OCI-LY3 (cell line): ENCODE data around the gene TIMELESS.

ENCODE experiments used
- H2AFZ ChIP-seq: fragments of 200-600, 300-600 bp; shearing (Covaris generic); 2 replicates; pipeline ENCODE4 v1.6.0; 2014; ENCODE audit warnings: antibody characterized with exemption, low read depth, low read length
- H3K27ac ChIP-seq: fragments of 200-600, 300-600 bp; sonication (generic); 2 replicates; pipeline ENCODE4 v1.5.1; 2014; ENCODE audit warnings: mild to moderate bottlenecking, low read length, moderate library complexity, mixed read lengths
- H3K27me3 ChIP-seq: fragments of 200-600, 300-600 bp; sonication (generic); 2 replicates; pipeline ENCODE4 v1.6.1; 2014; ENCODE audit warnings: low read depth, low read length, mixed read lengths
- H3K36me3 ChIP-seq: fragments of 200-600, 300-600 bp; sonication (generic); replicated peaks from 2 replicates; pipeline ENCODE3; 2014; ENCODE audit warnings: low read depth, low read length, mixed read lengths
- H3K4me1 ChIP-seq: fragments of 300-600, 200-600 bp; sonication (generic); 2 replicates; pipeline ENCODE4 v1.6.1; 2014; ENCODE audit warnings: low read length, mixed read lengths
- H3K4me2 ChIP-seq: fragments of 200-600, 300-600 bp; sonication (generic); 2 replicates; pipeline ENCODE4 v1.6.1; 2014; ENCODE audit warnings: low read length, mixed read lengths
- H3K4me3 ChIP-seq: fragments of 300-600, 200-600 bp; sonication (generic); 2 replicates; pipeline ENCODE4 v1.5.1; 2014; ENCODE audit warnings: antibody characterized with exemption, mild to moderate bottlenecking, low read length, moderate library complexity
- H3K79me2 ChIP-seq: fragments of 300-600, 200-600 bp; shearing (Covaris generic); 2 replicates; pipeline ENCODE4 v1.6.1; 2014; ENCODE audit warnings: mild to moderate bottlenecking, low read length, mixed read lengths
- H3K9ac ChIP-seq: fragments of 300-600, 200-600 bp; shearing (Covaris generic); 2 replicates; pipeline ENCODE4 v1.6.0; 2014; ENCODE audit warnings: mild to moderate bottlenecking, low read length, moderate library complexity
- H3K9me3 ChIP-seq: fragments of 200-600, 300-600 bp; shearing (Covaris generic); 2 replicates; pipeline ENCODE4 v1.6.1; 2014; ENCODE audit warnings: low read length, mixed read lengths; ENCODE audit not compliant: insufficient read depth
- H4K20me1 ChIP-seq: fragments of 200-600, 300-600 bp; sonication (generic); 2 replicates; pipeline ENCODE4 v1.6.1; 2016; ENCODE audit warnings: low read length, mixed read lengths; ENCODE audit not compliant: insufficient read depth
- EZH2phosphoT487 ChIP-seq: fragments of 200-600 bp; shearing (Covaris generic); IDR thresholded peaks from 2 replicates; pipeline ENCODE4 v1.6.1; 2018; ENCODE audit warnings: antibody characterized with exemption, mixed run types, low read depth
- TF ChIP-seq, protein P1 (sequence below): fragments of 200-600, 300-600 bp; sonication (generic); IDR thresholded peaks from 2 replicates; pipeline ENCODE4 v1.5.1; 2014; ENCODE audit warnings: antibody characterized with exemption, low read length, low read depth

Gene TIMELESS

DNA sequence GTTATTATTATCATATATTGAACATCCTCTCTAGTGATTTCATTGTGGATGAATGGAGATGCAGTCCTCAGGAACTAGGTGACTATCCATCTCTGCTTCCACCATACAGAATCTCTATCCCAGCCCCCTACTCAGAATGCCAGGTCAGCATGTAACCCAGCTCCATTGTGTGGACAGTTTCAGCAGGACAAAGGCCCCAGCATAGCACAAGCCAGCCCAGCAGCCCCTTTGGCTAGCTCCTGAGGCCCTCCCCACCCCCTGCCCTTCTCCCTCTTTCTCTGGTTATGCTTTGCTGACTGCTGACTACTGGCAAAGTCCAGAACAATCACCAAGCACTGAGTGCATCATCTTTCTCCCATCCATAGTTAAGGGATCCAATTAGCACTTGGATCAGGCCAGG lies 13.3 kb upstream of the TIMELESS start:
- H3K27ac ChIP-seq = no peak overlapping the region
- H3K79me2 ChIP-seq = no peaks in the 10 kb centered on the region
- no peaks in the 10 kb centered on the region for H4K20me1 ChIP-seq
- H2AFZ ChIP-seq = no peak overlapping the region
- H3K36me3 ChIP-seq = no peaks in the 10 kb centered on the region
- no peak overlapping the region for H3K4me2 ChIP-seq
- H3K4me3 ChIP-seq = no peak overlapping the region
- H3K9ac ChIP-seq = no peak overlapping the region
- H3K27me3 ChIP-seq = no peaks in the 10 kb centered on the region
- no peaks in the 10 kb centered on the region for H3K9me3 ChIP-seq
- H3K4me1 ChIP-seq = peaks cover 27% of the 10 kb centered on the region
- TF ChIP-seq, protein P1, sequence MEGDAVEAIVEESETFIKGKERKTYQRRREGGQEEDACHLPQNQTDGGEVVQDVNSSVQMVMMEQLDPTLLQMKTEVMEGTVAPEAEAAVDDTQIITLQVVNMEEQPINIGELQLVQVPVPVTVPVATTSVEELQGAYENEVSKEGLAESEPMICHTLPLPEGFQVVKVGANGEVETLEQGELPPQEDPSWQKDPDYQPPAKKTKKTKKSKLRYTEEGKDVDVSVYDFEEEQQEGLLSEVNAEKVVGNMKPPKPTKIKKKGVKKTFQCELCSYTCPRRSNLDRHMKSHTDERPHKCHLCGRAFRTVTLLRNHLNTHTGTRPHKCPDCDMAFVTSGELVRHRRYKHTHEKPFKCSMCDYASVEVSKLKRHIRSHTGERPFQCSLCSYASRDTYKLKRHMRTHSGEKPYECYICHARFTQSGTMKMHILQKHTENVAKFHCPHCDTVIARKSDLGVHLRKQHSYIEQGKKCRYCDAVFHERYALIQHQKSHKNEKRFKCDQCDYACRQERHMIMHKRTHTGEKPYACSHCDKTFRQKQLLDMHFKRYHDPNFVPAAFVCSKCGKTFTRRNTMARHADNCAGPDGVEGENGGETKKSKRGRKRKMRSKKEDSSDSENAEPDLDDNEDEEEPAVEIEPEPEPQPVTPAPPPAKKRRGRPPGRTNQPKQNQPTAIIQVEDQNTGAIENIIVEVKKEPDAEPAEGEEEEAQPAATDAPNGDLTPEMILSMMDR = no peak
- TF ChIP-seq EZH2phosphoT487 = no peak

DNA sequence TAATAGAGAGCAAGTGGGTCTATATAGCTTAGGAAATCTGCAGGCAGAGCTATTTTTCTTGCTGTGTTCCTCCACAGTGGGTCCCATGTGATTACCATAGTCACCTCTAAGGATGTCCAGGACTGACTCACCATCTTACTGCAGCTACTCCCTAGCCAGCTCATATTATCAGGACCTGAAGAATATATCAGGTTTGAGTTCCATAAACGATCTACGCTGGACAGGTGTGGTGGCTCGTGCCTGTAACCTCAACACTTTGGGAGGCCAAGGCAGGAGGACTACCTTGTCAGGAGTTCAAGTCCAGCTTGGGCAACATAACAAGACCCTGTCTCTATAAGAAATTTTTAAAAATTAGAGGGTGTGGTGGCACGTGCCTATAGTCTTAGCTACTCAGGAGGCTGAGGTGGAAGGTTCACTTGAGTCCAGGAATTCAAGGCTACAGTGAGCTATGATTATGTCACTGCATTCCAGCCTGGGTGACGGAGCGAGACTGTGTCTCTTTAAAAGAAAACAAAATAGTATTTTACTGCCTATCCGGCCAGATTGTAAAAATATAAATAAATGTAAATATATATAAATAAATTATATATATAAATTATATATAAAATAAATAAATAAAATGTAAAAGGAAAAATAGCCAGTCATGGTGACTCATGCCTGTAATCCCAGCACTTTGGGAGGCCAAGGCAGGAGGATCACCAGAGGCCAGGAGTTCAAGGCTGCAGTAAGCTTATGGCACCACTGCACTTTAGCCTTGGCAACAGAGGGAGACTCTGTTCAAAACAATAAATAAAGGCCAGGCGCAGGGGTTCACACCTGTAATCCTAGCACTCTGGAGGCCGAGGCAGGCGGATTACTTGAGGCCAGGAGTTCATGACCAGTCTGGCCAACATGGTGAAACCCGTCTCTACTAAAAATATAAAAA lies 12.3 kb upstream of the TIMELESS start:
- Histone ChIP-seq H3K4me1 (peaks cover 27% of the 10 kb centered on the region), H3K27ac (no peak overlapping the region), H2AFZ (no peak overlapping the region)

GRCh38 chr12:56457817-56458216 lies 8.6 kb upstream of the TIMELESS start:
- no peak for TF ChIP-seq EZH2phosphoT487
- TF ChIP-seq, protein P1 = no peak
- Histone ChIP-seq H2AFZ (no peak overlapping the region), H3K9me3 (no peaks in the 10 kb centered on the region), H3K79me2 (no peaks in the 10 kb centered on the region), H3K4me3 (no peak overlapping the region), H4K20me1 (no peaks in the 10 kb centered on the region), H3K27me3 (no peaks in the 10 kb centered on the region), H3K36me3 (no peaks in the 10 kb centered on the region), H3K4me2 (no peak overlapping the region), H3K4me1 (peaks cover 24% of the 10 kb centered on the region), H3K27ac (no peak overlapping the region), H3K9ac (no peak overlapping the region)

More for the DNA sequence above, 12.3 kb upstream of the TIMELESS start:
- H3K4me3 ChIP-seq = no peak overlapping the region
- H3K9ac ChIP-seq = no peak overlapping the region
- H3K27me3 ChIP-seq = no peaks in the 10 kb centered on the region
- TF ChIP-seq, protein P1 = no peak
- TF ChIP-seq EZH2phosphoT487 = no peak
- H4K20me1 ChIP-seq = no peaks in the 10 kb centered on the region
- H3K4me2 ChIP-seq = no peak overlapping the region
- no peaks in the 10 kb centered on the region for H3K9me3 ChIP-seq
- H3K79me2 ChIP-seq = no peaks in the 10 kb centered on the region
- H3K36me3 ChIP-seq = no peaks in the 10 kb centered on the region

DNA sequence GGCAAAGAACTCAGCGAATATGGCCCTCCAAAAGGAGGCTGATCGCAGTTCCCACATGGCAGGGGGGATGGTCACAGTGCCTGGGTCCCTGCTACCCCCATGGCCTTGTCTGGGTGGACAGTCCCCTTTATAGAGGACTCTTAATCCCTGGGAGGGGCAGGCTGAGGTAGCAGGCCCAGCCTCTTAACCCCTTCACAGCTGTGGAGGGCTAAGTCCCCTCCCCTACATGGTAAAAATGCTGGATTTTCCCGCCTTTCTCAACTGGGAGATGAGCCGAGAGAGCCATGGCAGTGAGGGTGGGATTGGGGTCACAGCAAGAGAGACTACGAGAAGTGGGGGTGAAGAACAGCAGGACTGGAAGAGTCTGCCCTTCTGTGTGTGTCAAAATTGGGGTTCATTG lies 5.3 kb upstream of the TIMELESS start, which contains the start of gene MIP:
MIP (minus strand) TSS at position 101 of the 400 bp plus-strand sequence; CDS start at position 57, 44 bp downstream.
- Histone ChIP-seq H3K9ac (no peak within 1 kb of the TSS), H2AFZ (no peak within 1 kb of the TSS), H3K9me3 (no peaks in the 10 kb centered on the region), H3K4me1 (peaks cover 15% of the 10 kb centered on the region), H3K79me2 (no peaks in the 10 kb centered on the region), H3K27me3 (no peaks in the 10 kb centered on the region), H3K4me2 (no peak within 1 kb of the TSS), H3K36me3 (no peaks in the 10 kb centered on the region), H3K27ac (no peak within 1 kb of the TSS), H4K20me1 (no peaks in the 10 kb centered on the region), H3K4me3 (no peak within 1 kb of the TSS)
- TF ChIP-seq EZH2phosphoT487 = no peak
- TF ChIP-seq, protein P1 = no peak
